HG03039 (cell line): ENCODE measurements around the gene SPATA16.
"Not testable (repeated sequence)": the region's sequence is repeated elsewhere in the genome, so short reads cannot be mapped to it uniquely, and the experiment has no call there.

ENCODE experiments used
- ATAC-seq: cut with Tn5 transposase; IDR thresholded peaks from one replicate; pipeline ENCODE4 v1.9.1; 2021; ENCODE audit warnings: mild to moderate bottlenecking, moderate library complexity; ENCODE audit not compliant: unreplicated experiment

SPATA16 gene

DNA sequence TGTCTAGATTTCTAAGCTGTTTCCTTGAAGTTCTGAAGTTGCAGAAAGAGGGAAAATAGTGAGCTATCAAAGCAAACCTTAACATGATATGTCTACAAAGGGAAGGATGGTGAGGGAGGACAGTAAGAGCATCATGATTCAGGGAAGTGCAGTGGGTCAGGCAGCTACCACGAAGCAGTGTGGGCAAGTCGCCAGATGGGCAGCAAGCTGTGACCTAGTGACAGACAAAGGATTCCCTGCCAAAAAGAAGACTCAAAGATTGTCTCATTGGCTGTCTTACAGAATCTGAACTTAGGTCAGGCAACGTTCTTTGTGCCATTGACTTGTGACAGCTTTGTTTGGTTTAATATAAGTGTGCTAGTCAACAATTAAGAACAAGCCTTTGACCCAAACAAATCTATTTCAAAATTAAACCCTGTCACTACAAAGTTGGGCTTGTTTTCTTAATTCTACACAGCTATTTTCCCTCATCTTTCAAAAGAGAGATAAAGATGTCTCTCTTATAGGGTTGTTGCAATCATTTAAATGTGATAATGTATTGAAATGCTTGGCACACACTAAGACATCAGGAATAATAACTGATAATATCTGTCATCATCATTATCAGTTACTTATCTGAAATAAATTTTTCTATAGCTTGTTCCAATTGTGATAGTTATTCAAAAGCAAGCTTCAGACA is 237.3 kb downstream of the SPATA16 start:
- ATAC-seq, result no peak

DNA sequence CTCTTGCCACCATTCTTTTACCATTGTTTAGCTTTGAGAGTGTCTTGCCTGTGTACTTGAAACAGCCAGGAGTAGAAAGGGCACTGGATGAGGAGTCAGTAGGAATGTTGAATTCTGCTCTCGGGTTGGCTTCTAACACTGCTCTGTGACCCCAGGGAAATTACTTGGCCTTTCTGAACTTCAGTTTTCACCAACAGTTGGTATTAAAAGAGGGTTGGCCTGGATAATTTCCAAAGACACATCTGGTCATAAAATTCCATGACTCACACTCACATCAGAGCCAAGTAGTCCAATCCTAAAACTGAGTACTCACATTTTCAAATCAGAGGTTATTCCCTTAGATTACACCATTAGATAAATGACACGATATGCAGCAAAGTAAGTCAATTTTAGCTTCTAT is 248.9 kb downstream of the SPATA16 start:
- ATAC-seq, result no peak

GRCh38 chr3:172885704-172886103 is 255.3 kb downstream of the SPATA16 start:
- ATAC-seq, result no peak

DNA sequence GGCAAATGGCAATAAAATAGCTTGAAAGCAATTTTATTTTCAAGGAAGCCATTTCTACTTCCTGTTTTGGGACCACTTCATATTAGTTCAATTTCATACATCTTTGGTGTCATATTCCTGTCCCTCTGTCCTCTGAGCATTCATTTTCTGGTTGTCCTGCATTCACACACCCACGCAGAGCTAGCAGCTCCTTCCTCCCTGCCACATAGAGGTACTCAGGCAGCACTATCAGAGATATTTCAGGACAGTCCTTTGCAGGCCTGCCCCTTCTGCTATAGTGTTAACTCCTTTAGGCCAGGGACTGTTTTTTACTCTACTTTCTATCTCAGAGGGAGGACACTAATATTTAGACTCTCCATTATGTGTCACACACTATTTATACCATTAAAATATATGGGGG is 258.5 kb downstream of the SPATA16 start:
- no peak for ATAC-seq

GRCh38 chr3:172879381-172879780 is 261.7 kb downstream of the SPATA16 start:
- not testable (repeated sequence) for ATAC-seq

DNA sequence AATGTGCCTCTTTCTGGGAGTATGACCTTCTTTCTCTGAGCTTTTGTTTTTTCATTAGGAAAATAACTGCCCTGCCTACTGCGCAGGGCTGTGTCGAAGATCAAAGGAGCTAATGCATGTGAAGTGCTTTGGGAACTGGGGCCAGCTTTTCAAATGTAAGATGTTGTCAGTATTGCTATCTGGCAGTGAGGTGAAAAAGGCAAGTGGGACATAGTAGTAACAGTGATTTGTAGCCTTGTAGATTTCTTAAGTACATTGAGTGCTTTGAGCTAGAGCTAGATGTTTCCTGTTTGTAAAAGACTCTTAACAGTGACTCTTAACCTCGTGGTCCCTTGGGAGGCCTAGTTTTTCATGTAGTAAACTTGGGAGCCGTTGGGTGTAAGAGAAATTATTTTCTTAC is 264.0 kb downstream of the SPATA16 start:
- ATAC-seq, result no peak

DNA sequence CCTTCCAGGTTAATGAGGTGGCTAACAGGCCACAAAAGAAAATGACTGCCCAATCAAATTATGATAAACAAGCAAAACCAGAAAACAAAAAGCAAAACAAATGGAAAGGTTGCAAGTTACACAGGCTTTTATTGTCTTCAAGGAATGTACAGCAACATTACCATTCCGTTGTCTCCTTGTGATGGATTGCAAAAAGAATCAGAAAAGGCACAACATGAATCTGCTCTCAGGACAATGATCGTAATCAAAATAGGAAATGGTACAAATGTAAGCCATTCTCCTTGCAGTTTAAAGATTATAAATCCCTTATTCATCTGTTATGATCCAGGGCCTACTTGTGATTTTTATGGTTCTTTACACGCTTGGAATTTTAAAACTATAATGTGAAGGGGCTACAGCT is 264.7 kb downstream of the SPATA16 start:
- ATAC-seq, result no peak

DNA sequence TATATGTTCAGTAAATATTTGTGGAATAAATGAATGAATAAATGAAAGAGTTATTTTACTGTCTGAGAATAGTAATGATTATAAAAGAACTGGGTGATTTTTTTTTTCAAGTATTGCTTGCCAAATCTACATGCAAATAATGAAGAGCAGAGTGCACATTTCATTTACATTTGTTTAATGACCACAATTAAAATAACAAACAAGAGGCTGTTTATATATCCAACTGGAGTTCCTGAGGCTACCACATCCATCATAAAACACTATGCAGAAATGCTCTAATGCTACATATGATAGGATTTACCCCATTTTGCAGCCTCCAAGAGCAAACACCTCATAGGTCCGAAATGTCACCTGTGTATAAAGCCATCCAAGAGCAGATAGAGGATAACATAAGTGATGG is 266.0 kb downstream of the SPATA16 start:
- no peak for ATAC-seq

GRCh38 chr3:172869784-172870518 is 271.1 kb downstream of the SPATA16 start:
- no peak for ATAC-seq

GRCh38 chr3:172869368-172869771 is 271.7 kb downstream of the SPATA16 start:
- no peak for ATAC-seq

- no peak for ATAC-seq
Measured at GRCh38 chr3:172868582-172869200, 272.3 kb downstream of the SPATA16 start.

DNA sequence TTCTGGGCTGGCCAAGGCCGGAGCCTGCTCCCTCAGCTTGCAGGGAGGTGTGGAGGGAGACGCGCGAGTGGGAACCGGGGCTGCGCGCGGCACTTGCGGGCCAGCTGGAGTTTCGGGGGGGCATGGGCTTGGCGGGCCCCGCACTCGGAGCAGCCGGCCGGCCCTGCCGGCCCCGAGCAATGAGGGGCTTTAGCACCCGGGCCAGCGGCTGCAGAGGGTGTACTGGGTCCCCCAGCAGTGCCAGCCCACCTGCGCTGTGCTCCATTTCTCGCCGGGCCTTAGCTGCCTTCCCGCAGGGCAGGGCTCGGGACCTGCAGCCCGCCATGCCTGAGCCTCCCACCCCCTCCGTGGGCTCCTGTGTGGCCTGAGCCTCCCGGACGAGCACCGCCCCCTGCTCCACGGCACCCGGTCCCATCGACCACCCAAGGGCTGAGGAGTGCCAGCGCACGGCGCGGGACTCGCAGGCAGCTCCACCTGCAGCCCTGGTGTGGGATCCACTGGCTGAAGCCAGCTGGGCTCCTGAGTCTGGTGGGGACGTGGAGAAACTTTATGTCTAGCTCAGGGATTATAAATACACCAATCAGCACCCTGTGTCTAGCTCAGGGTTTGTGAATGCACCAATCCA is 274.2 kb downstream of the SPATA16 start:
- ATAC-seq, result not testable (repeated sequence)

DNA sequence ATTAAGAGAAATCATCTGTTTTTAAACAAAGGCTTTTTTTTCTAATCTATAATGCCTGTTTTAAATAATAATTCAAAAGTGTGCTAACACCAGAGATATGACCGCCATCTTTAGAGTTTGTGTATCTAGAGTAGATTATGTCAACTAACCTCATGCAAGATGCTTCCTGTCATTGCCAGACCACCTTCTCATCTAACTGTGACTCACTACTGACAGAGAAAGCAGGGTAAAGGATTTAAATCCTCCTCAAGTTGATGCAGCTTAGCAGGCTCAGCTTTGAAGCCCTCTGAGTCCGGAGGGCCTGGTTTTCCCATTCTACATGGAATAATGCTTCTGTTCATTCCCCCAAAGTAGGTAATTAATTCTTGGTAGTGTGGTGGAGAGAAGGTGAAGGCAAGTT is 282.0 kb downstream of the SPATA16 start:
- no peak for ATAC-seq

GRCh38 chr3:172856795-172857742 is 284.0 kb downstream of the SPATA16 start:
- ATAC-seq, result no peak

DNA sequence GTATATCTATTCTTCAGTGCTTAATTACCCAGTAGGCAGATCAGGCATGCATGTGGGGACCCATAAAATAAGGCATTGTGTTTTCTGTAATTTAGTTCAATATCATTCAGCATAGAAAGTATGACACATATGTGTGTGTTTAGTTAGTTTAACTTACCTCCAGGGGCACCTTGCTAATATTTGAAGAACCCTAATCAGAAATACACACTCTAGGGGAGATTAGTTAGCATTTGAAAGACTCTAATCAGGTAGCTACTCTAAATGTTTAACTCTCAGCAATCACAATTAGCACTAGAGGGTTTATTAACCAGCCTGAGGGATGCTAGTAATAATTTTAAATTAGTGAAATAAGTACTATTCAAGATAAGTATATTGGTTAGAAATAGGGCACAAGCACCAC is 286.0 kb downstream of the SPATA16 start:
- no peak for ATAC-seq

DNA sequence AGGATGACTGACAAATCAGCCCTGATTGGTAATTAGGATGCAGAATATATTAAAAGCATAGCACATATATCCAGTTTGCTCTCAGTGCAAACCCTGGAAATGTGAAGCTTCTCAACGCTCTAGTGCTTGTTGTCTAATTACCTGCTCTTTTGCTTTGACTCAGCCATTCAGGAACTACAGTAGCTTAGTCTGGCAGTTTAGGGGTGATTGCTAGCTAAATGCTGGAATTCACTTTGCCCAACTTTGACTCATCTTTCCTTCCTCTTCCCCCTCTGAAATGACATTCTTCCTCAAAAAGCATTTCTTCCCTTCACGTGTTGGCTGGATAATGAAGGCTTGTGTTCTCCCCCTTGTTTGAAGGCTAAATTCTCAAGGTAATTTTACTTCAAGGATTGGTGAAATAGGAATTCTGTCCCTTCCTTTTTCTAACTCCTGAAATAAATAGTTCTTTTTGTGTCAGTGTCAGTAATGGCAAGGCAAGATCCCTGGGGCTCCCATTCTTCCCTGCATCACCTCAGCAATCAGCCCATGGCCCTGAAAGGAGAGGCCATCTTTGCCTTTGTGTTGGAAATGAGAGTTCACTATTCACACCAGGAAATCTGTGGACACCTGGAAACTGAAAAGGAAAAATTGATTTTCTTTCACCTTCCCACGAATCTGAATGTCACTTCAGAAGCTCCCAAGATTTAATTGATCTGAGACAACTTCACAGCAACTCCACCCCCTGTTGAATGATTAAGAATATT is 286.9 kb downstream of the SPATA16 start:
- ATAC-seq, result no peak

DNA sequence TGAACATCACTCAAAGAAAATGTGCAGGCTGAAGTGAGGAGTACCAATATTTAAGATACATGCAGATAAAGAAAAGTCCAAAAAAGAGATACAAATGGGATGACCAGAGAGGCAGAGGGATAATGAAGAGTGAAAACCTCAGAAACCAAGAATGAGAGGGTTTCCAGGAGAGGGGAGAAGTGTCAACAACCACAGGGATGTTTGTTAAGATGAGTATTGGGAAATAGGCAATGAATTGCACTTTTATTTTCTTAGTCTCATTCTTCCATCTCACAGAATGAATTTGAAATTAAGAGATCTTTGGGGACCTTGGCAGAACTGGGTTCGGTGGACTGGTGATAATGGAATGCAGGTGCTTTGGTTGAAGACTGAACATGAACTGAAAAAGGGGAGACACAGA is 288.0 kb downstream of the SPATA16 start:
- ATAC-seq, result no peak

GRCh38 chr3:172848910-172849309 is 292.1 kb downstream of the SPATA16 start:
- no peak for ATAC-seq

- no peak for ATAC-seq
Measured at GRCh38 chr3:172847292-172847691, 293.7 kb downstream of the SPATA16 start.

DNA sequence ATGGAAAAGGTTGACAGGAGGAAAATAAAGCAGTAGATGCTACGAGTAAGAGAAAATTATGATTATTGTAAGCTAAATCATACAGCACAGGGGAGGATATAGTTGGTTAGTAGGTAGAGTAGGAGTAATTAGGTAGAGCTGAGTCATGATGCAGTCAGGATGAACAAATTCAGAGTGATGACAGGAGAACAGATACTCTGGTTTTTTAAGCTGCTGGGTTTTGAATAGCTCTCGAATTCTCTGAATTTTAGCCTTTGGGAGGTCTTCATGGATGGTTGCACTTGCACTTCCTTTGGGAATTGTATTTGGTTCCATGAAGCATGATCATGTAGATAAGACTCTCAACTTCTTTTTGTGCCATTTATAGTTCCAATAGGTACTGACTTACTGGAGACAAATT is 294.3 kb downstream of the SPATA16 start:
- ATAC-seq, result no peak
